Ramos (cell line): Measurements from ENCODE around the gene HAP1.
"Not testable (repeated sequence)": the region's sequence is repeated elsewhere in the genome, so short reads cannot be mapped to it uniquely, and the experiment has no call there.

Experiments
- in situ Hi-C: fragments of 300-500 bp; cut with MboI; formaldehyde crosslinking; loops from one replicate; pipeline ENCODE4 v1.14.3; 2022; ENCODE audit warnings: low sequenced_read_pairs; ENCODE audit not compliant: unreplicated experiment

The HAP1 gene

GRCh38 chr17:41695954-41696757 is 38.3 kb downstream of the HAP1 start:
- in situ Hi-C loops: no loop called here

GRCh38 chr17:41695134-41695661 is 39.2 kb downstream of the HAP1 start:
- in situ Hi-C loops: no loop called here

- in situ Hi-C loops: no loop called here
These were observed 41.5 kb downstream of the HAP1 start for GRCh38 chr17:41692722-41693521.

- in situ Hi-C loops: no loop called here
These were observed 43.2 kb downstream of the HAP1 start for GRCh38 chr17:41691031-41691777.

- in situ Hi-C loops: no loop called here
These were observed 43.9 kb downstream of the HAP1 start for GRCh38 chr17:41690497-41690896.

GRCh38 chr17:41689497-41690299 is 44.7 kb downstream of the HAP1 start:
- in situ Hi-C loops: no loop called here

GRCh38 chr17:41688641-41689496 is 45.6 kb downstream of the HAP1 start, which contains the start of gene EIF1:
TSS of gene EIF1 (plus strand) at chr17:41688885. CDS start at chr17:41689039, 154 bp downstream.
- in situ Hi-C loops: no loop called here

- in situ Hi-C loops: no loop called here
These were observed 46.4 kb downstream of the HAP1 start for GRCh38 chr17:41687828-41688640.

GRCh38 chr17:41686281-41686680 is 48.2 kb downstream of the HAP1 start:
- in situ Hi-C loops: no loop called here

GRCh38 chr17:41685753-41686152 is 48.7 kb downstream of the HAP1 start:
- in situ Hi-C loops: not testable (repeated sequence)

GRCh38 chr17:41684035-41684434 is 50.4 kb downstream of the HAP1 start:
- in situ Hi-C loops: no loop called here

GRCh38 chr17:41683441-41684007 is 50.9 kb downstream of the HAP1 start:
- in situ Hi-C loops: no loop called here

- in situ Hi-C loops: no loop called here
These were observed 51.8 kb downstream of the HAP1 start for GRCh38 chr17:41682631-41683030.

GRCh38 chr17:41681776-41682175 is 52.7 kb downstream of the HAP1 start:
- in situ Hi-C loops: no loop called here

GRCh38 chr17:41680426-41681040 is 53.9 kb downstream of the HAP1 start:
- in situ Hi-C loops: no loop called here

- in situ Hi-C loops: no loop called here
These were observed 54.6 kb downstream of the HAP1 start for GRCh38 chr17:41679740-41680425.
